ENCODE data around the gene OPN3. TPM values are rescaled to one million over a fixed set of nuclear protein-coding genes. Genes with fewer than 3 reads are reported as not detected.
"Not testable (repeated sequence)": the region's sequence is repeated elsewhere in the genome, so short reads cannot be mapped to it uniquely, and the experiment has no call there.

OPN3 gene
- total RNA-seq, 3 donors from 2014 or later = 27.4 to 77.6 (median 29.0) TPM

- Histone ChIP-seq H3K36me3 (ENCODE audit: low read depth) (no peaks in the 10 kb centered on the region), H3K9me3 (no peaks in the 10 kb centered on the region), H3K4me3 (no peak overlapping the region), H3K4me1 (ENCODE audit: low read depth) (no peaks in the 10 kb centered on the region)
- ATAC-seq (no peak), DNase-seq (no peak)
- intact Hi-C loops (cut with DNase I, micrococcal nuclease) = no loop called here
- no peak for TF ChIP-seq CTCF (IDR thresholded peaks at IDR 0.05)
Measured at GRCh38 chr1:241666419-241666818, 26.2 kb upstream of the OPN3 start.

- TF ChIP-seq CTCF (IDR thresholded peaks at IDR 0.05) = no peak
- Histone ChIP-seq H3K9me3 (no peaks in the 10 kb centered on the region), H3K4me1 (ENCODE audit: low read depth) (no peaks in the 10 kb centered on the region), H3K36me3 (ENCODE audit: low read depth) (no peaks in the 10 kb centered on the region), H3K4me3 (no peak overlapping the region)
- ATAC-seq (no peak), DNase-seq (no peak)
- intact Hi-C loops (cut with DNase I, micrococcal nuclease) = no loop called here
Measured at GRCh38 chr1:241660424-241660972, 20.3 kb upstream of the OPN3 start.

- intact Hi-C loops (cut with DNase I, micrococcal nuclease) = not testable (repeated sequence)
Measured at GRCh38 chr1:241659016-241659415, 18.8 kb upstream of the OPN3 start.

GRCh38 chr1:241658081-241658793 lies 18.1 kb upstream of the OPN3 start:
- TF ChIP-seq CTCF (IDR thresholded peaks at IDR 0.05) = no peak
- DNase-seq = no peak
- Histone ChIP-seq H3K9me3 (no peaks in the 10 kb centered on the region), H3K4me3 (no peak overlapping the region), H3K4me1 (ENCODE audit: low read depth) (no peaks in the 10 kb centered on the region), H3K36me3 (ENCODE audit: low read depth) (no peaks in the 10 kb centered on the region)
- intact Hi-C loops (cut with DNase I, micrococcal nuclease) = no loop called here
- no peak for ATAC-seq

More at GRCh38 chr1:241659016-241659415, 18.8 kb upstream of the OPN3 start:
- H3K36me3 ChIP-seq (ENCODE audit: low read depth); H3K9me3 ChIP-seq; DNase-seq; H3K4me3 ChIP-seq; H3K4me1 ChIP-seq (ENCODE audit: low read depth); ATAC-seq: not testable (repeated sequence)

- ATAC-seq = no peak
- no peak overlapping the region for H3K4me3 ChIP-seq
- no peaks in the 10 kb centered on the region for H3K36me3 ChIP-seq (ENCODE audit: low read depth)
- no peak for TF ChIP-seq CTCF (IDR thresholded peaks at IDR 0.05)
- no peaks in the 10 kb centered on the region for H3K4me1 ChIP-seq (ENCODE audit: low read depth)
- DNase-seq = no peak
- intact Hi-C loops (cut with DNase I, micrococcal nuclease) = no loop called here
- H3K9me3 ChIP-seq = no peaks in the 10 kb centered on the region
Measured at GRCh38 chr1:241654641-241655040, 14.5 kb upstream of the OPN3 start.

- intact Hi-C loops (cut with DNase I, micrococcal nuclease) = no loop called here
- ATAC-seq (no peak), DNase-seq (no peak)
- Histone ChIP-seq H3K4me1 (ENCODE audit: low read depth) (no peaks in the 10 kb centered on the region), H3K4me3 (no peak overlapping the region), H3K9me3 (no peaks in the 10 kb centered on the region), H3K36me3 (ENCODE audit: low read depth) (no peaks in the 10 kb centered on the region)
- TF ChIP-seq CTCF (IDR thresholded peaks at IDR 0.05) = no peak
Measured at GRCh38 chr1:241654019-241654418, 13.8 kb upstream of the OPN3 start.

Measured in mucosa of descending colon (tissue), 3 donors.